Epithelial cell of esophagus (primary cell): Measurements from ENCODE around the gene GYPA.
"Not testable (repeated sequence)": the region's sequence is repeated elsewhere in the genome, so short reads cannot be mapped to it uniquely, and the experiment has no call there.

ENCODE experiments used
- DNase-seq: peaks from one replicate; pipeline ENCODE4 v3.0.0; 2010; ENCODE audit warnings: low read depth
- H3K4me3 ChIP-seq: 2 replicates; pipeline ENCODE4 v1.5.1; 2011; ENCODE audit warnings: mild to moderate bottlenecking, low read length, control low read depth
- CTCF ChIP-seq: IDR thresholded peaks from 2 replicates; pipeline ENCODE4 v1.5.1; 2011; ENCODE audit warnings: low read depth, mild to moderate bottlenecking, low read length, control low read depth, inconsistent platforms; ENCODE audit not compliant: insufficient read depth; ENCODE audit errors: missing control alignments

Gene GYPA

GRCh38 chr4:144140594-144141295, at the start of gene GYPA:
Gene GYPA, minus strand, starts transcription at chr4:144140718. Its CDS starts 83 bp downstream, at chr4:144140635.
- not testable (repeated sequence) for H3K4me3 ChIP-seq, DNase-seq

- DNase-seq = no peak
- TF ChIP-seq CTCF = no peak
- no peak overlapping the region for H3K4me3 ChIP-seq
Measured at GRCh38 chr4:144190009-144190408, 49.5 kb upstream of the GYPA start.

GRCh38 chr4:144189121-144189520, 48.6 kb upstream of the GYPA start:
- no peak for TF ChIP-seq CTCF
- H3K4me3 ChIP-seq = no peak overlapping the region
- no peak for DNase-seq

- DNase-seq = no peak
- no peak for TF ChIP-seq CTCF
- H3K4me3 ChIP-seq = no peak overlapping the region
Measured at GRCh38 chr4:144185086-144185485, 44.6 kb upstream of the GYPA start.

GRCh38 chr4:144183165-144183564, 42.6 kb upstream of the GYPA start:
- TF ChIP-seq CTCF = no peak
- H3K4me3 ChIP-seq = no peak overlapping the region
- no peak for DNase-seq

- no peak for TF ChIP-seq CTCF
- no peak for DNase-seq
- no peak overlapping the region for H3K4me3 ChIP-seq
Measured at GRCh38 chr4:144181391-144181790, 40.9 kb upstream of the GYPA start.

GRCh38 chr4:144179152-144179739, 38.7 kb upstream of the GYPA start:
- no peak for TF ChIP-seq CTCF
- peak; percentile 50 for DNase-seq
- H3K4me3 ChIP-seq = no peak overlapping the region
